Astrocyte of the cerebellum (primary cell): Measurements from ENCODE around the gene PALLD.

ENCODE experiments used
- DNase-seq: peaks from one replicate; pipeline ENCODE4 v3.0.0-alpha.2; 2011; ENCODE audit warnings: low read depth
- H3K4me3 ChIP-seq: 2 replicates; pipeline ENCODE4 v1.5.1; 2011; ENCODE audit warnings: mild to moderate bottlenecking, low read depth, low read length, moderate library complexity
- in situ Hi-C: cut with HindIII; loops from 2 replicates; pipeline ENCODE4 v1.10.0; 2017; ENCODE audit warnings: low sequenced_read_pairs
- TF ChIP-seq, protein P1 (sequence below): IDR thresholded peaks from 2 replicates; pipeline ENCODE4 v1.5.1; 2012; ENCODE audit warnings: low read length, low read depth, moderate library complexity, mild to moderate bottlenecking; ENCODE audit errors: missing control alignments

The PALLD gene

DNA sequence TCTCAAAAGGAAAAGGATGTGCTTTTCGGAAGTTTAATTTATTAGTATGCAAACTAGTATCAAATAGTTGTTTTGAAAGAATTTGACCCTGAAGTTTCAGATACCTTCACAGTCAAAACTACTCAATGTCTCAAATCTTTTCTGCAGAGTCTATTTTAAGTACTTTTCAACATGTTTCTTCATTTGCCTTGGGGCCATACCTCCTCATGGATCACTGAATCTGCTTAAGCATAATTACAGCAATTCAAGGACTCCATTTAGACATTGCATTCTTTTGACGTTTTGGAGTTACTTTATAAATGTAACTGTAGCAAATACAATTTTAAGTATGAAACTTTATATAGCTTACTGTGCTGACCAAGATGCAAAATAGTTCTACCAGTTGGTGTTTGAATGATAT, 25.5 kb downstream of the PALLD start:
- no peak overlapping the region for H3K4me3 ChIP-seq
- TF ChIP-seq, protein P1, sequence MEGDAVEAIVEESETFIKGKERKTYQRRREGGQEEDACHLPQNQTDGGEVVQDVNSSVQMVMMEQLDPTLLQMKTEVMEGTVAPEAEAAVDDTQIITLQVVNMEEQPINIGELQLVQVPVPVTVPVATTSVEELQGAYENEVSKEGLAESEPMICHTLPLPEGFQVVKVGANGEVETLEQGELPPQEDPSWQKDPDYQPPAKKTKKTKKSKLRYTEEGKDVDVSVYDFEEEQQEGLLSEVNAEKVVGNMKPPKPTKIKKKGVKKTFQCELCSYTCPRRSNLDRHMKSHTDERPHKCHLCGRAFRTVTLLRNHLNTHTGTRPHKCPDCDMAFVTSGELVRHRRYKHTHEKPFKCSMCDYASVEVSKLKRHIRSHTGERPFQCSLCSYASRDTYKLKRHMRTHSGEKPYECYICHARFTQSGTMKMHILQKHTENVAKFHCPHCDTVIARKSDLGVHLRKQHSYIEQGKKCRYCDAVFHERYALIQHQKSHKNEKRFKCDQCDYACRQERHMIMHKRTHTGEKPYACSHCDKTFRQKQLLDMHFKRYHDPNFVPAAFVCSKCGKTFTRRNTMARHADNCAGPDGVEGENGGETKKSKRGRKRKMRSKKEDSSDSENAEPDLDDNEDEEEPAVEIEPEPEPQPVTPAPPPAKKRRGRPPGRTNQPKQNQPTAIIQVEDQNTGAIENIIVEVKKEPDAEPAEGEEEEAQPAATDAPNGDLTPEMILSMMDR: no peak
- in situ Hi-C loops: no loop called here
- DNase-seq: no peak

DNA sequence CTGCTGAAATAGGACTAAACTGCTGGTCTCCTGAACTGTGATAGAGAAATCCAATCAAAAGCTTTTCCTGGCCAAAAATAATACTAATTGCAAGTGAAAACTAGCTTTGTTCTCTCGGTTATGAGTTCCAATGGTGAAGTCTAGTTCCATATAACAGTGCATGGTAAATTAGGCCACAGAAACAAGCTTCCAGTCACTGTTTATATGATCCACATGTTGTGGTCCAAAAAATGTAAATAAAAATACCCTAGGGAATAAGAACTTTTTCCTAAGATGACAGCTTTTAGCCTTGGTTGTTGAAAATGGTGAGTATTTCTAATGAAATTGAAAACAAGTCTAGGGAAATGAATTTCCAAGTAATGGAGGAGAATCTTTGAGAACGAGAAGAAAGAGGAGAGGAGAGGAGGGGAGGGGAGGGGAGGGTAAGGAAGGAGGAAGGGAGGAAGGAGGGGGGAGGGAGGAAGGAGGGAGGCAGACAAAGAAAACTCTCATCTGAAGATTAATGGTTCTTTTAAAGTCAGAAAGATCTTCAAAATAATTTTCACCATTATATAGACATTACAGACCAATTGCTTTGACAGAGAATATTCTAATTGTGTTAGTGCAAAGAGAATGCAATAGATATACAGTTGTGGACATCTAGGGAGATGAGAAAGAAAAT, 26.1 kb downstream of the PALLD start:
- in situ Hi-C loops: no loop called here
- DNase-seq: no peak
- no peak overlapping the region for H3K4me3 ChIP-seq
- TF ChIP-seq, protein P1: no peak

DNA sequence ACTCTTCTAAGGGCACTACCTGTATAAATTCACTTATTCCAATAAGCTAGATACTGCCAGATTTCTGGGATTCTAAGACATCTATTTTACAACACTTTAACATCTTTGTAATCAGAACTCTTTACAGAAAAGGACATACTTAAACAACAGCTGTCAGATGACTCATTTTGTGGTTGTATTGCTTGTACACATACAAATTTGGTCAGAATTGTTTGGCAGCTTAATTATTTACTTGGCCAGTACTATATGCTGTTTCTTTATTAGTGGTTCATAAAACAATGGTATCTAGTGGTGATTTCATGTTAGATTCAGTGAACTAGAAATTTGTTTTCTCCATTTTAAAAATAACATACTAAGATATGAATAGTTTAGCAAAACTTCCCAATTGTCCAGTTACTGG, 27.2 kb downstream of the PALLD start:
- in situ Hi-C loops: no loop called here
- H3K4me3 ChIP-seq: no peak overlapping the region
- peak; percentile 76 for DNase-seq
- TF ChIP-seq, protein P1: no peak

DNA sequence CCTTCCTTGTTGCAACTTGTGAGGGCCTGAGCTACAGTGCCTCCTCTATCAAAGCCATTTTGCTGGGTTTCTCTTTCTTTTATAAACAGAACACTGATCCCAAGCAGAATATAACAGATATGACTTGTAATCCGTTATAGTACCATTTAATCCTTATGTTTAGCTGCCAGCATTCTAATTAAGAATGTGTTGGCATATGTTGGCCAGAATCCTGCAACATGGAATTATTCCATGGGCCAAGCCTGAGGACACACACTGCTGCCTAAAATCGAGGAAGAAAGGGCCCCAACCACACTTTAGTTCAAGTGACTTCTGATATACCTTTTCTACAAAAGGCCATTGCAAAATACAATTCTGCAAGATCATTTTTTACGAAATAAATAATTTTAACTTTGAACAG, 28.0 kb downstream of the PALLD start:
- DNase-seq: no peak
- H3K4me3 ChIP-seq: no peak overlapping the region
- TF ChIP-seq, protein P1: no peak
- in situ Hi-C loops: no loop called here

DNA sequence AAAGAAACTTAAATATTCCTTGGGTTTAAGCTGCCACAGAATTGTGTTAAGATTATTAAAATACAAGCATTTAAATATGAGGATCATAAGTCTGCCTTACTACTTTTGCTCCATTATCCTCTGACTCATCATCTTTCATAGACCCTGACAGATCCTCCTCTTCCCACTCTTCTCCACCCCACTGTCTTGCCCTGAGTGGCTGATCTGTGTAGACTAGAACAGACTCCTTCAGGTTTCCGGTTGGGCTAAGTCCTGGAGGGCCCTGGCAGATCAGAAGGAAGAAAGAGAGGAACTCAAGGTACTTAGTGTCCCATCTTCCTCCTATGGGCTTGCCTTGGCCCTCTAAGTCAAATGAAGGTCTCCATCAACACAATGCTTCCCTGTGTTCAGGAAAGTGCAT, 30.7 kb downstream of the PALLD start:
- no peak for DNase-seq
- no peak overlapping the region for H3K4me3 ChIP-seq
- TF ChIP-seq, protein P1: no peak
- in situ Hi-C loops: no loop called here

DNA sequence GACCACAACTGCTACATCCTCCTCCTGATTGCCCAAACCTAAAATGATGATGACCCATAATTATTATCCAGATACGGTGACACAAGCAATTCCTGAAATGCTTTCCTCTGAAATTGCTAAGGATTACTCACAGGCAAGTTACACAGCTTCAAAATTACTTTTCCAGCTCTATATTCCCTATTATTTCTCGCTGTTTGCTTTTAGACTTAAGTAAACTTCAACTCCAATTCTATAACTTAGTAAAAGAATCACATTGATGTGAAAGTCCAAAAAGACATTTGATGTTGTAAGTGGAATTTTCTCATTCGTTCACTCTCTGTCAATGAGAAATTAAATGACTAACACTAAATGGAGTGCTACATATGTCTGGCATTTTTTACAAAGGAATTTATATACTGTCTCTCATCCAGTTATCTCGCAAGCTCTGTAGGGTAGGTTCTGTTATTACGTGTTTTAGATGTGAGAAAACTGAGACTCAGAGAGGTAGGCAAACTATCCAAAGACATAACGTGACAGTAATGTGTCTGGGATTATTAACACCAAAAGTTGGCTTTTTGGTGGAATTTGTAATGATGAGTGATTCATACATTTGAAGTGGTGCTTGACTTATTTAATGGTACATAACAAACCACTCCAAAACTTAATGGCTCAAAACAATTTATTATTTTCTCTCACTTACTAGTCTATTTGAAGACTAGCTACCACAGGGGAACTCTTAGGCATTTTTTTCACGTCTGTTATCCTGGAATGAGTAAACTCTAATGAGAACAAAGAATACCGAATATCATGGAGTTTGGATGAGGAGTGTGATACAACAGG, 31.5 kb downstream of the PALLD start:
- TF ChIP-seq, protein P1: no peak
- DNase-seq: no peak
- in situ Hi-C loops: no loop called here
- no peak overlapping the region for H3K4me3 ChIP-seq
